SH-SY5Y (cell line): ENCODE measurements around the gene DOK1.

Experiments
- GATA2 ChIP-seq: IDR thresholded peaks from 2 replicates; pipeline ENCODE4 v1.6.1; 2011; ENCODE audit warnings: mild to moderate bottlenecking, low read depth, low read length
- GATA3 ChIP-seq: IDR thresholded peaks from 2 replicates; pipeline ENCODE4 v1.6.1; 2011; ENCODE audit warnings: low read depth, mild to moderate bottlenecking, low read length, moderate library complexity

DOK1 gene

GRCh38 chr2:74581463-74581862 lies 26.9 kb downstream of the DOK1 start:
- TF ChIP-seq GATA3: no peak
- no peak for TF ChIP-seq GATA2

GRCh38 chr2:74582184-74582583 lies 27.7 kb downstream of the DOK1 start:
- no peak for TF ChIP-seq GATA2
- no peak for TF ChIP-seq GATA3

GRCh38 chr2:74583504-74583903 lies 29.0 kb downstream of the DOK1 start:
- TF ChIP-seq GATA3 (no peak), GATA2 (no peak)

GRCh38 chr2:74584088-74584645 lies 29.6 kb downstream of the DOK1 start:
- TF ChIP-seq GATA2: no peak
- no peak for TF ChIP-seq GATA3

GRCh38 chr2:74585406-74586185 lies 31.1 kb downstream of the DOK1 start:
- no peak for TF ChIP-seq GATA2

GRCh38 chr2:74587664-74588277 lies 33.3 kb downstream of the DOK1 start:
- TF ChIP-seq GATA2 (no peak), GATA3 (no peak)

- TF ChIP-seq GATA3 (no peak), GATA2 (no peak)
Measured at GRCh38 chr2:74588664-74589063, 34.1 kb downstream of the DOK1 start.

- no peak for TF ChIP-seq GATA3
- no peak for TF ChIP-seq GATA2
Measured at GRCh38 chr2:74593826-74594772, 39.6 kb downstream of the DOK1 start.

GRCh38 chr2:74596584-74596983 lies 42.1 kb downstream of the DOK1 start:
- TF ChIP-seq GATA3: no peak
- TF ChIP-seq GATA2: no peak

- TF ChIP-seq GATA2 (no peak), GATA3 (no peak)
Measured at GRCh38 chr2:74597410-74597809, 42.9 kb downstream of the DOK1 start.

GRCh38 chr2:74599676-74600075 lies 45.2 kb downstream of the DOK1 start:
- no peak for TF ChIP-seq GATA3
- TF ChIP-seq GATA2: no peak

GRCh38 chr2:74602586-74603281 lies 48.2 kb downstream of the DOK1 start:
- TF ChIP-seq GATA2 (no peak), GATA3 (no peak)

- TF ChIP-seq GATA2: no peak
- no peak for TF ChIP-seq GATA3
Measured at GRCh38 chr2:74603282-74604000, 48.9 kb downstream of the DOK1 start.

- TF ChIP-seq GATA2 (no peak), GATA3 (no peak)
Measured at GRCh38 chr2:74606927-74607326, 52.4 kb downstream of the DOK1 start.
